Measurements from ENCODE around the gene PLK1. TPM values are rescaled to one million over a fixed set of nuclear protein-coding genes. Genes with fewer than 3 reads are reported as not detected.

The PLK1 gene
- total and polyA plus RNA-seq, 3 experiments from 2014 or later = 0.41 to 49.7 (median 48.3) TPM

DNA sequence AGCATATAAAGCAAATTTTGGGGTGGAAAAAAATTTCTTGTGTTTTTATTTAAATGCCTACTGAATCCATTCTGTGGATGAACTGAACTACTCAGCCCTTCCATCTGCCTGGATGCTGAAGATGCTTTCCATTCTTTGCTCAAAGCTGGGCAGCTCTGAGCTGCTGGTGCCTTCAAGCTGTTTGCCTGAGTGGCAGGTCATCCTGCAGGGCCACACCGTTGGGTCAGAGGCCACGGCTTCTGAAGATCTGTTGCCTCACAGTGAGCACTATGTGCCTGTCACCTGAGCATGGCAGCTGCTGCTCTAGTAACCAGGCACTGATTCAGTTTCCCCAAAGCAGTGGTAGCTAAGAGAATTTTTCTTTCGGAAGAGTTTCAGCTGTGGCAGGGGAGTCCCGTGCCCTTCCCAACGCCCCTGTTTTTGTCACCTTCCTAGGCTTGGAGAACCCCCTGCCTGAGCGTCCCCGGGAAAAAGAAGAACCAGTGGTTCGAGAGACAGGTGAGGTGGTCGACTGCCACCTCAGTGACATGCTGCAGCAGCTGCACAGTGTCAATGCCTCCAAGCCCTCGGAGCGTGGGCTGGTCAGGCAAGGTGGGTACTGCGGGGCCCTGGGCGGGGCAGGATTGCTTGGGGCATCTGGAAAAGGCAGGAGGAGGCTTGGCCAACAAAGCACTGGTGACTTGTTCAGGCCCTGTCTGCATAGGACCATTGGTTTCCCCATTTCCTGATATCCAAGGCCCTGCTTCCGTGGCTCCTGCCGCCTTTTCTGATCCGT is 8.5 kb downstream of the PLK1 start:
- no peaks in the 10 kb centered on the region for H3K27me3 Mint-ChIP-seq
- H3K27ac ChIP-seq (ENCODE audit: low read depth, low read length) = no peak overlapping the region
- DNase-seq = no peak
- no peaks in the 10 kb centered on the region for H3K9me3 ChIP-seq (ENCODE audit: low read length)
- no peaks in the 10 kb centered on the region for H3K4me1 Mint-ChIP-seq
- peaks cover under 1 to 74% (median 22%) of the 10 kb centered on the region in 3 donors for H3K36me3 Mint-ChIP-seq
- H3K4me3 Mint-ChIP-seq = no peak overlapping the region
- POLR2A ChIA-PET = no interaction called here
- H3K27me3 ChIP-seq (ENCODE audit: insufficient read depth, low read length, poor library complexity, severe bottlenecking) = no peaks in the 10 kb centered on the region
- peaks cover 7% of the 10 kb centered on the region for H3K36me3 ChIP-seq (ENCODE audit: insufficient read depth, low read length)
- no peak overlapping the region for H3K4me3 ChIP-seq (ENCODE audit: low read length)
- CTCF ChIA-PET = no interaction called here
- no peaks in the 10 kb centered on the region for H3K4me1 ChIP-seq (ENCODE audit: insufficient read depth, low read length)
- H3K9me3 Mint-ChIP-seq = no peaks in the 10 kb centered on the region
- peak overlapping the region in 1 of 8 donors; percentile 57 for H3K27ac Mint-ChIP-seq

DNA sequence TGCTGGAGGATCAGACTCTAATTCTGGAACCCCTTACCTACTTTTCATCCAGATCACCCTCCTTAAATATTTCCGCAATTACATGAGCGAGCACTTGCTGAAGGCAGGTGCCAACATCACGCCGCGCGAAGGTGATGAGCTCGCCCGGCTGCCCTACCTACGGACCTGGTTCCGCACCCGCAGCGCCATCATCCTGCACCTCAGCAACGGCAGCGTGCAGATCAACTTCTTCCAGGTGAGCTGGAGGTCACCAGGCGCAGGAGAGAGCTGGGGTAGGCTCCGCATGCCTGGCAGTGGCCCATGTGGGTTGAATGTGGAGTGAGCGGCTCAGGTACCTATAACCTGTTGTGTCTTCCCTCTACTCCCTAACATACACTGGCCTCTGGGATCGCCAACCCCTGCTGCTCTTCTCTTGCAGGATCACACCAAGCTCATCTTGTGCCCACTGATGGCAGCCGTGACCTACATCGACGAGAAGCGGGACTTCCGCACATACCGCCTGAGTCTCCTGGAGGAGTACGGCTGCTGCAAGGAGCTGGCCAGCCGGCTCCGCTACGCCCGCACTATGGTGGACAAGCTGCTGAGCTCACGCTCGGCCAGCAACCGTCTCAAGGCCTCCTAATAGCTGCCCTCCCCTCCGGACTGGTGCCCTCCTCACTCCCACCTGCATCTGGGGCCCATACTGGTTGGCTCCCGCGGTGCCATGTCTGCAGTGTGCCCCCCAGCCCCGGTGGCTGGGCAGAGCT is 10.9 kb downstream of the PLK1 start:
- peaks cover 7% of the 10 kb centered on the region for H3K36me3 ChIP-seq (ENCODE audit: insufficient read depth, low read length)
- Mint-ChIP-seq H3K9me3 (no peaks in the 10 kb centered on the region), H3K4me3 (no peak overlapping the region), H3K27ac (peak overlapping the region in 1 of 8 donors; percentile 11), H3K36me3 (peaks cover 0 to 59% (median 22%) of the 10 kb centered on the region in 3 donors), H3K4me1 (peaks cover 0 to 2% (median 0%) of the 10 kb centered on the region in 3 donors), H3K27me3 (no peaks in the 10 kb centered on the region)
- H3K27ac ChIP-seq (ENCODE audit: low read depth, low read length) = no peak overlapping the region
- ChIA-PET POLR2A (no interaction called here), CTCF (interaction anchor here (1.2 to 1.6 kb wide), 2 partner anchors 10 to 65 kb away, joined by 3 to 5 read pairs; partner anchors contain the start of gene PLK1)
- no peaks in the 10 kb centered on the region for H3K4me1 ChIP-seq (ENCODE audit: insufficient read depth, low read length)
- H3K4me3 ChIP-seq (ENCODE audit: low read length) = no peak overlapping the region
- no peaks in the 10 kb centered on the region for H3K27me3 ChIP-seq (ENCODE audit: insufficient read depth, low read length, poor library complexity, severe bottlenecking)
- DNase-seq = no peak
- H3K9me3 ChIP-seq (ENCODE audit: low read length) = no peaks in the 10 kb centered on the region

DNA sequence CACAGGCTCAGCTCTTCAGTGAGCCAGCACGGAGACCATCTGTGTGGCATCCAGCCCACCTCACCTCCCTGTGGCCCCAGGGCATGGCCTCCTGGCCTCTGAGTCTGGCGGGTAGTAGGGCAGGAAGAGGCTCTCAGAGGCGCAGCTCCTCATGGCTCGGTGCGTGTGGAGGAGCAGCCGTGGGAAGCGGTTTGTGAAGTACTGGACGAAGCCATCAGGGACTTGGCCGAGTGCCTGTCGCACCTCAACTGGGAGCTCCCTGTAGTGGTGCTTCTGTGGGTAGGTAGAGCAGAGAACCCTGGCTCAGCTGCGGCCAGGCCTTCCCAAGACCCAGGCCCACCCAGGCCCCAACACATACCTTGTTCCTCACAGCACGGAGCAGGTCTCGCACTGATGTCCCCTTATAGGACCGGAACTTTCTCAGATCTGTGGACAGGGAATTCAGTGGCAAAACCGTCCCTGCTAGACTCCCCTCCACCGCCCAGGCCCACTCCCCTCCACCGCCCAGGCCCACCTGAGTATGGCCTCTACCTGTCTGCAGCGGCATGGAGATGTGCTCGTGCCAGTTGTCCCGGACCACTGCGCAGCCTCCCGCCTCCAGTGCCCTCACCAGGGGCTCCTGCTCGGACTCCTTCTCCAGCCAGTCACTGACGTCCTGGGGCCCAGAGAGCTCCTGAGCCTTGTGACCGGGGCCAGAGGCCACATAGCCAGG is 12.2 kb downstream of the PLK1 start:
- peak overlapping the region in 1 of 8 donors; percentile 51 for H3K27ac Mint-ChIP-seq
- no peaks in the 10 kb centered on the region for H3K27me3 ChIP-seq (ENCODE audit: insufficient read depth, low read length, poor library complexity, severe bottlenecking)
- peaks cover 0 to 6% (median 0%) of the 10 kb centered on the region in 3 donors for H3K4me1 Mint-ChIP-seq
- peaks cover 0 to 53% (median 19%) of the 10 kb centered on the region in 3 donors for H3K36me3 Mint-ChIP-seq
- no peak for DNase-seq
- ChIA-PET POLR2A (no interaction called here), CTCF (interaction anchor here (1.2 kb wide), 1 partner anchor 66 kb away, joined by 3 read pairs; no protein-coding TSS in a partner anchor)
- peaks cover 7% of the 10 kb centered on the region for H3K36me3 ChIP-seq (ENCODE audit: insufficient read depth, low read length)
- no peaks in the 10 kb centered on the region for H3K9me3 Mint-ChIP-seq
- H3K27ac ChIP-seq (ENCODE audit: low read depth, low read length) = no peak overlapping the region
- H3K27me3 Mint-ChIP-seq = no peaks in the 10 kb centered on the region
- H3K4me3 ChIP-seq (ENCODE audit: low read length) = no peak overlapping the region
- H3K4me1 ChIP-seq (ENCODE audit: insufficient read depth, low read length) = no peaks in the 10 kb centered on the region
- H3K4me3 Mint-ChIP-seq = no peak overlapping the region
- H3K9me3 ChIP-seq (ENCODE audit: low read length) = no peaks in the 10 kb centered on the region

DNA sequence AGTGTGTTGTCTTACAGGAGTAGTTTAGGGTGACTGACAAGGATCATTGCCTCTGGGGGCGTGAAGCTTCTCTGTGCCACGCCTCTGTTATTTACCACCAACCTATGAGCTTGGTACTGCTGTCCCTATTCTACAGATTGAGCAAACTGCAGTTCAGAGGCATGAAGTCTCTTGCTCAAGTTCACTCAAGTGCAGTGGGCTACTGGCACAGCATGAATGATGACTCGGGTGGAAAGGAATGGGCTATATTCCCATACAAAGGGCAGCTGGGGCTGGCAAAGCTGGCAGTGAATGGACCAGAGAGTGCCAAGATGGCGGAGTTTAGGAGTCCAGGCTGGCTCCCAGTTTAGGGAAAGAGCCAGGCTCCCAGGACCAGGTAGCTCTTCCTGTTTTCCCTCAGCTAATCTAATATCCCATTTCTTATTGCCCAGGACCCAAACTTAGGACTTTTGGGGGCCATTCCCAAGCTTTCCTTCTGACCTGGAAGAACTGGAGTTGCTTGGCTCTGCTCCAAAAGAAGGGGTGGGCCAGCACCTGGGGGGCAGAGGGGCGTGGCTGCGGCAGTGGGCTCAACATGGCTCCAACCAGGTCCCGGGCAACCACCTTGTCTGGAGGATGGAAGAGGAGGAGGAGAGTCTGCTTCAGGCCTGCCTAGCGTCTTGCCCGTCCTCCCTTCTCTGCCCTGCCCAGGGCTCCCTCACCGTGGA is 12.9 kb downstream of the PLK1 start:
- no peaks in the 10 kb centered on the region for H3K27me3 ChIP-seq (ENCODE audit: insufficient read depth, low read length, poor library complexity, severe bottlenecking)
- DNase-seq = no peak
- CTCF ChIA-PET = no interaction called here

DNA sequence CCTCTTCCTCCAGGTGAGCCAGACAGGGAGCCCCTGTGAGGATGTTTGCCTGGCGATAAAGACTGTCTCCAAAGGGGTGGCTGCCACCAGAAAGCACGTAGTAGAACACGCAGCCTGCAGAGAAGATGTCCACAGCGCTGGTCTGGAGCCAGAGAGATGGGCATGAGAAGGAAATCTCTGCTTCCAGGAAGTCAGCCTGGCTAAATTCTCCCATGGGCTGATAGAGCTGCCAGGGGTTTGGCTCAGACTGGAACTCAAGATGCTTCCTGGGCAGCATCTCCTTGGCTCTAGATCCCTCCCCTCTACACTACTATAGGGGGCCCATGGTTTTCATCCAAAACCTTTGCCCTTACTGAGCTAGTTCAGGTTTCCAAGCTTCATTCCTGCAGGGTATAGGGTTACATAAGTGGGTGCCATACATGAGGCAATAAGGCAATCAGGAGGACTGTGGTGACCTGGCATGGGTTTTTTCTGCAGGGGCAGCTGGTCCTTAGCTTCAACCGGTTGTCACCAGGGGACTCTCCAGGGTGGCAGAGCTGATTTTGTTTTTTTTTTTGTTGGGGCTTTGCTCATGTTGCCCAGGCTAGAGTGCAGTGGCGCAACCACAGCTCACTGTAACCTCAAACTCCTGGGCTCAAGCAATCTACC is 13.6 kb downstream of the PLK1 start:
- Histone ChIP-seq H3K36me3 (ENCODE audit: insufficient read depth, low read length) (peaks cover 7% of the 10 kb centered on the region), H3K4me3 (ENCODE audit: low read length) (no peak overlapping the region), H3K27ac (ENCODE audit: low read depth, low read length) (no peak overlapping the region), H3K9me3 (ENCODE audit: low read length) (no peaks in the 10 kb centered on the region), H3K27me3 (ENCODE audit: insufficient read depth, low read length, poor library complexity, severe bottlenecking) (no peaks in the 10 kb centered on the region), H3K4me1 (ENCODE audit: insufficient read depth, low read length) (no peaks in the 10 kb centered on the region)
- no peak overlapping the region for H3K27ac Mint-ChIP-seq
- H3K4me3 Mint-ChIP-seq = no peak overlapping the region
- peaks cover 0 to 43% (median 11%) of the 10 kb centered on the region in 3 donors for H3K36me3 Mint-ChIP-seq
- no peak for DNase-seq
- peaks cover 0 to 6% (median 0%) of the 10 kb centered on the region in 3 donors for H3K4me1 Mint-ChIP-seq
- H3K9me3 Mint-ChIP-seq = no peaks in the 10 kb centered on the region
- no peaks in the 10 kb centered on the region for H3K27me3 Mint-ChIP-seq
- ChIA-PET POLR2A (no interaction called here), CTCF (no interaction called here)

More for the DNA sequence above, 12.9 kb downstream of the PLK1 start:
- Histone ChIP-seq H3K27ac (ENCODE audit: low read depth, low read length) (no peak overlapping the region), H3K4me1 (ENCODE audit: insufficient read depth, low read length) (no peaks in the 10 kb centered on the region), H3K9me3 (ENCODE audit: low read length) (no peaks in the 10 kb centered on the region), H3K4me3 (ENCODE audit: low read length) (no peak overlapping the region), H3K36me3 (ENCODE audit: insufficient read depth, low read length) (peaks cover 7% of the 10 kb centered on the region)
- Mint-ChIP-seq H3K36me3 (peaks cover 0 to 50% (median 16%) of the 10 kb centered on the region in 3 donors), H3K9me3 (no peaks in the 10 kb centered on the region), H3K4me1 (peaks cover 0 to 6% (median 0%) of the 10 kb centered on the region in 3 donors), H3K27ac (peak overlapping the region in 1 of 8 donors; percentile 51), H3K4me3 (no peak overlapping the region), H3K27me3 (no peaks in the 10 kb centered on the region)
- POLR2A ChIA-PET = no interaction called here

DNA sequence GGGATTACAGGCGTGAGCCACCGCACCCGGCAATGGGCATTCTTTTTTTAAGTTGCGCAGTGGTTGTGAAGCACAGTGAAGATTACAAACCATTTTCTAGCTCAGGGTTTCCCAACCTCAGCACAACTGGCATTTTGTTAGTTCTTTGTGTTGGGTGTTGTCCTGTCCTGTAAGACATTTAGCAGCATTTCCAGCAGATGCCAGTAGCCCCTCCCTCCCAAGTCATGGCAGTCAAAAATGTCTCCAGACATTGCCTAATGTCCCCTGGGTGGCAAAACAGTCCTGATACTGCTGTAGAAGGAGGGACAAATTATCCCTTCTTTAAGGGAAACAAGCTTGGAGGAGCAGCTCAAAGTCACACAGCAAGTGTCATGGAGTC is 15.6 kb downstream of the PLK1 start:
- Histone ChIP-seq H3K27me3 (ENCODE audit: insufficient read depth, low read length, poor library complexity, severe bottlenecking) (no peaks in the 10 kb centered on the region), H3K27ac (ENCODE audit: low read depth, low read length) (no peak overlapping the region), H3K36me3 (ENCODE audit: insufficient read depth, low read length) (no peaks in the 10 kb centered on the region), H3K4me3 (ENCODE audit: low read length) (no peak overlapping the region), H3K4me1 (ENCODE audit: insufficient read depth, low read length) (peaks cover 7% of the 10 kb centered on the region), H3K9me3 (ENCODE audit: low read length) (no peaks in the 10 kb centered on the region)
- H3K4me3 Mint-ChIP-seq = no peak overlapping the region
- no peaks in the 10 kb centered on the region for H3K27me3 Mint-ChIP-seq
- DNase-seq = no peak
- CTCF ChIA-PET = no interaction called here
- no peaks in the 10 kb centered on the region for H3K9me3 Mint-ChIP-seq
- POLR2A ChIA-PET = no interaction called here
- H3K36me3 Mint-ChIP-seq = peaks cover 0 to 24% (median 2%) of the 10 kb centered on the region in 3 donors
- peaks cover 8 to 17% (median 11%) of the 10 kb centered on the region in 3 donors for H3K4me1 Mint-ChIP-seq
- peak overlapping the region in 2 of 8 donors; percentile 26 to 79 for H3K27ac Mint-ChIP-seq

DNA sequence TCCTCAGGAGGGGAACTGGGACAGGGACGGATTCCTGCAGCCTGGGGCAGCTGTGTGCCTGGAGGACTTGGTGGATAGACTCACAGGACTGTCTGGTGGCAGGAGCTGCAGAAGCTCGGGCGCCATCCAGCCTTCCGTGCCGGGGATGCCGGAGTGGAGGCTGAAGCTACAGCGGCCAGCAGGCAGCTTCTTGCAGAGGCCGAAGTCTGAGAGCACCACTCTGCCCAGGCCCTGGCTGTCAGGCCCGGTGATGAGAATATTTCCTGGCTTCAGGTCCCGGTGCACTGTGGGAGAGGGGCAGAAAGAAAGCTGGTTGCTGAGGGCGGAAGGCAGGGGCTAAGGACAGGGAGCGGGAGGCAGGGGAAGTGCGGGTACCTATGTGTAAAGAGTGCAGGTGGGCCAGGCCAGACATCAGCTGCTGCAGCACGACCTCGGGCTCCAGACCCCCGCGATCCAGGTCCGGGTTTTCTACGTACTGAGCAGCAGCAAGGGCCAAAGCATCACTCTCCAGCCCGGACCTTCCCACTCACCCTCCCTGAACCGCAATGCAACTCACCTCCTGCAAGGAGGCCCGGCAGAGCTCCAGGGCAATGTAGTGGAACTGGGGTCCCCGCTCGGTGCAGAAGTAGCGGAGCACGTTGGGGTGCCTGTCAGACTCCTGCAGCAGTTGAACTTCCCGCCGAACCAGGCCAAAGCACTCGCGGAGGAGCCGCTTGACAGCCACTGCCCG is 16.1 kb downstream of the PLK1 start:
- Mint-ChIP-seq H3K9me3 (no peaks in the 10 kb centered on the region), H3K27me3 (no peaks in the 10 kb centered on the region), H3K36me3 (peaks cover 0 to 18% (median 0%) of the 10 kb centered on the region in 3 donors), H3K4me1 (peaks cover 11 to 22% (median 14%) of the 10 kb centered on the region in 3 donors), H3K4me3 (no peak overlapping the region), H3K27ac (peak overlapping the region in 4 of 8 donors; percentile 11 to 79 (median 34))
- no peaks in the 10 kb centered on the region for H3K36me3 ChIP-seq (ENCODE audit: insufficient read depth, low read length)
- DNase-seq = no peak
- no peak overlapping the region for H3K27ac ChIP-seq (ENCODE audit: low read depth, low read length)
- ChIA-PET POLR2A (no interaction called here), CTCF (no interaction called here)
- H3K4me3 ChIP-seq (ENCODE audit: low read length) = no peak overlapping the region
- no peaks in the 10 kb centered on the region for H3K27me3 ChIP-seq (ENCODE audit: insufficient read depth, low read length, poor library complexity, severe bottlenecking)
- peaks cover 10% of the 10 kb centered on the region for H3K4me1 ChIP-seq (ENCODE audit: insufficient read depth, low read length)
- H3K9me3 ChIP-seq (ENCODE audit: low read length) = no peaks in the 10 kb centered on the region
